ENCODE measurements around the gene ANKUB1. TPM values are rescaled to one million over a fixed set of nuclear protein-coding genes. Genes with fewer than 3 reads are reported as not detected.

Gene ANKUB1
- total and polyA plus RNA-seq, 7 donors: not detected

DNA sequence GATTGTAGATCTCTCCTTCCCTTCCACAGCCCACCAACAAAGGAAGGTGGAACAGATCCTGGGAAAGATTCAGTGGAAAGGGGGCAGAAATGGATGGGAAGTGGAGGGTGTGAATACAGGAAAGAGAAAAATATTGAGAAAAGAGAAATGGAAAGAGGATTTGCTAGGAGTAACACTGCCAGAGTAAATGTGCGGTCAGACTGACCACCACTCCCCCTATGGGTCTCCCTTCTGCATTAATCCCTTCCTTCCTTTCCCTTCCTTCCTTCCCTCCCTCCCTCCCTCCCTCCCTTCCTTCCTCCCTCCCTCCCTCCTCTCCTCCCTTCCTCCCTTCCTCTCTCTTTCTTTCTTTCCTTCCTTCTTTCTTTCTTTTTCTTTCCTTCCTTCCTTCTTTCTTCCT, 28.1 kb downstream of the ANKUB1 start:
- Histone ChIP-seq H3K9me3 (no peaks in the 10 kb centered on the region), H3K4me1 (no peaks in the 10 kb centered on the region), H3K27ac (no peak overlapping the region), H3K4me3 (no peak overlapping the region), H3K27me3 (peaks cover 0 to 10% (median 0%) of the 10 kb centered on the region in 3 donors), H3K36me3 (no peaks in the 10 kb centered on the region)
- DNase-seq: no peak
- TF ChIP-seq EP300 (IDR thresholded peaks at IDR 0.05) (no peak), POLR2A (IDR thresholded peaks at IDR 0.05) (no peak), POLR2AphosphoS5 (IDR thresholded peaks at IDR 0.05) (no peak)
- TF ChIP-seq, protein P1, sequence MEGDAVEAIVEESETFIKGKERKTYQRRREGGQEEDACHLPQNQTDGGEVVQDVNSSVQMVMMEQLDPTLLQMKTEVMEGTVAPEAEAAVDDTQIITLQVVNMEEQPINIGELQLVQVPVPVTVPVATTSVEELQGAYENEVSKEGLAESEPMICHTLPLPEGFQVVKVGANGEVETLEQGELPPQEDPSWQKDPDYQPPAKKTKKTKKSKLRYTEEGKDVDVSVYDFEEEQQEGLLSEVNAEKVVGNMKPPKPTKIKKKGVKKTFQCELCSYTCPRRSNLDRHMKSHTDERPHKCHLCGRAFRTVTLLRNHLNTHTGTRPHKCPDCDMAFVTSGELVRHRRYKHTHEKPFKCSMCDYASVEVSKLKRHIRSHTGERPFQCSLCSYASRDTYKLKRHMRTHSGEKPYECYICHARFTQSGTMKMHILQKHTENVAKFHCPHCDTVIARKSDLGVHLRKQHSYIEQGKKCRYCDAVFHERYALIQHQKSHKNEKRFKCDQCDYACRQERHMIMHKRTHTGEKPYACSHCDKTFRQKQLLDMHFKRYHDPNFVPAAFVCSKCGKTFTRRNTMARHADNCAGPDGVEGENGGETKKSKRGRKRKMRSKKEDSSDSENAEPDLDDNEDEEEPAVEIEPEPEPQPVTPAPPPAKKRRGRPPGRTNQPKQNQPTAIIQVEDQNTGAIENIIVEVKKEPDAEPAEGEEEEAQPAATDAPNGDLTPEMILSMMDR (IDR thresholded peaks at IDR 0.05): no peak
- intact Hi-C loops (cut with DNase I): loop anchor here (10.0 kb wide), 1 partner anchor 420 kb away; no protein-coding TSS in a partner anchor
- WGBS, 2 donors: 70 to 76% methylated on average over 1 of the region's 1 CpG

DNA sequence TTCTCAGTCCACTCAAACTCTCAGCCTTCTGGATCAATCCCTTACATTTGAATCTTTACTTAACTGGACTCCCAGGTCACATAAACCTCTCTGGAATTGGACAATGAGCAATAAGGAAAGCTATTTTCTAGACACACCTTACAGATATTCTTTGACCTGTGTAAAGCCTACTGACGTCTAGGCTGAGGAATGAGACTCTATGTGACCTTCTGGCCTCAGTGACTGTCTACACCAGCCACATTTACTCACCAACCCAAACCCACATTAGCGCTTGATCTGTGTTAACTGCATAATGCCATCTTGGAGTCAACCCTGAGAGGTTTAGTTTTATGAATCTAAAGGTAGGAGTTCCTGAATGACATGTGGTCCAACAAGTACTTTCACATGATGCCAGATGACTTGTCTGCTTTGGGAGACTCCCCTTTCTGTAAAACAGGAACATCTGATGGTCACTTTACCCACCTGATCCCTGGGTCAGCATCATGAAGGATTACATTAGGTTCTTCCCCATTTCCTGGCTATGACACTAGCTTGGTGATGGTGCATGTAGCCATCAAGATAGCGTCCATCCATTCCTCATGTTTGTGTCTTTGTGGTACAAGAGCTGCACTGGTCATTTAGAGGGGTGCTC, 28.7 kb downstream of the ANKUB1 start:
- no peak for DNase-seq
- Histone ChIP-seq H3K27me3 (peaks cover 0 to 10% (median 0%) of the 10 kb centered on the region in 3 donors), H3K36me3 (no peaks in the 10 kb centered on the region), H3K27ac (no peak overlapping the region), H3K9me3 (no peaks in the 10 kb centered on the region), H3K4me3 (no peak overlapping the region), H3K4me1 (no peaks in the 10 kb centered on the region)
- 52 to 78% methylated on average over 3 of the region's 3 CpGs for WGBS, 2 donors
- TF ChIP-seq POLR2A (IDR thresholded peaks at IDR 0.05): no peak
- TF ChIP-seq, protein P1 (IDR thresholded peaks at IDR 0.05): no peak
- TF ChIP-seq EP300 (IDR thresholded peaks at IDR 0.05): no peak
- no peak for TF ChIP-seq POLR2AphosphoS5 (IDR thresholded peaks at IDR 0.05)
- intact Hi-C loops (cut with DNase I): loop anchor here (10.0 kb wide), 1 partner anchor 421 kb away; no protein-coding TSS in a partner anchor

DNA sequence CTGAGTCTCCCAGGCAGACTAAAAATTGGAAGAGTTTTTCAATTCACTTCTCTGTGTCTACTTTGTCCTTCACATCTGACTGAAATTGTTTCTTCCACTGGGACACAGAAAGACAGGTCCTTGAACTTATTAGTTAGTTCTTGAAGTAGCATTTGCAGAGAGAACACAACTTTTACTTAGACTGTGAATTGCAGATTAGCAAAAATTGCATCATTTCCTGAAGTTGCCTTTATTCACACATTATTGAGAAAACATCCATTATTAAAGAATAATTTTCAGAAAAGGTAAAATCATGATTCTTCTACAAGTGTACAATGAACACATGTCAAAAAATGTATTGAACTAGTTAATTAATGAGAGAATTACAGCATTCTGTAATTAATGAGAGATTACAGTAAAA, 38.6 kb downstream of the ANKUB1 start:
- Histone ChIP-seq H3K9me3 (no peaks in the 10 kb centered on the region), H3K4me3 (no peak overlapping the region), H3K4me1 (peaks cover 0 to 17% (median 11%) of the 10 kb centered on the region in 4 donors), H3K36me3 (peaks cover 0 to 16% (median 6%) of the 10 kb centered on the region in 4 donors), H3K27me3 (no peaks in the 10 kb centered on the region), H3K27ac (no peak overlapping the region)
- intact Hi-C loops (cut with DNase I): loop anchor here (5.0 kb wide), 1 partner anchor 59 kb away; the partner anchor contains the start of gene RNF13
- TF ChIP-seq POLR2A (IDR thresholded peaks at IDR 0.05) (no peak), POLR2AphosphoS5 (IDR thresholded peaks at IDR 0.05) (no peak), EP300 (IDR thresholded peaks at IDR 0.05) (no peak)
- no peak for DNase-seq

DNA sequence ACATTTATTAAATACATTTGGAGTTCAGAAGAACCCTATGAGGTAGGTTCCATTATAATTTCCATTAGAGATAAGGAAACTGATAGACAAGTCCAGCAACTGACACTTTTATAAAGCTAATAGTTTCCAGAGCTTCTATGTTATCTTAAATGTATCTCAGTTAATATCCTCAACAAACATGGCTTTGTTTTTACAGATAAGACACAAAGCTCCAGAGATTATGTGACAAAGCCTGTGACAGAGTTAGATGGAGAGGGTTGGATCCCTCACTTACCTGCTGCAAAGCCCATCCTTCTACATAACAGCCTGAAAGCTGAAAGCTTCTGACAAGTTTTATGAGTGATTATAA, 39.6 kb downstream of the ANKUB1 start:
- H3K27ac ChIP-seq: peak overlapping the region; percentile 81 to 89 (median 84)
- TF ChIP-seq, protein P1 (IDR thresholded peaks at IDR 0.05): no peak
- TF ChIP-seq EP300 (IDR thresholded peaks at IDR 0.05) (no peak), POLR2AphosphoS5 (IDR thresholded peaks at IDR 0.05) (no peak), POLR2A (IDR thresholded peaks at IDR 0.05) (no peak)

DNA sequence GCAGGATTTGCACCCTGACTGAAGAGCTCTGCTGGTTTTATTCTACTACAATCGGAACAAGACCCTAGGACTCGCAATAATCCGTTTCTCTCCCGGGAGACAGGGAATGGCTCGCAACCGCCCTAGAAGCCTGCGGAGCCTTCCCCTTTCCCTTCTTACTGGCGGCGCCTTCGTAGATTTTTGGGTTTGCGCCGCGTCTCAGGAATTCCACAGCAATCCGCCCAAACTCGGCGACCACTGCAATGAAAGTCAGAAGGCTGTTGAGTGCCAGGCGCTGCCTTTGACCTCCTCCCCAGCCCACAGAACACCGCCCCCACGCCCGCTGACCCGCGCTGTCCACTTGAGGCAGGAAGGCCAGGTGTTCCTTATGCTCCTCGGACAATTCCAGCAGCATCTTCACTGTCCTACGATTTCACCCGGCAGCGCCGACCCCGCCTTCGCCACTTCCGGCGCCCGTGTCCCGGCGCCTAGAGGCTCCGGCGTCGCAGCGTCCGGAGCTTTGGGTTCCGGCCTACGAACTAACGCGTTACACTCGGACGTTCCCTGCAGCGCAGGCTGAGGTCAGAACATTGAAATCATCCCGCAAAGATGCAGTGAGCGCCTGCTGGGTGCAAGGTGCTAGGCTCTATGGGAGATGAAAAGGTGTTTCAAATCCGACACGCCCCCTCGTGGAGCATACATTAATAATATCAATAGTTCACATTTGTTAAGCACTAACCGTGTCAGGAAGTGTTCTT, 40.1 kb downstream of the ANKUB1 start, which contains the start of gene COMMD2:
Gene COMMD2, minus strand, starts transcription at position 439 of the 737 bp plus-strand sequence. Its CDS starts 45 bp downstream, at position 394.
- peak; percentile 90 for DNase-seq
- TF ChIP-seq POLR2AphosphoS5 (IDR thresholded peaks at IDR 0.05) (peak; percentile 76 to 93 (median 85)), POLR2A (IDR thresholded peaks at IDR 0.05) (peak; percentile 58 to 65), EP300 (IDR thresholded peaks at IDR 0.05) (no peak)
- TF ChIP-seq, protein P1 (IDR thresholded peaks at IDR 0.05): peak in 1 of 4 experiments; percentile 15
- no peaks in the 10 kb centered on the region for H3K27me3 ChIP-seq
- intact Hi-C loops (cut with DNase I): loop anchor here (5.0 kb wide), 1 partner anchor 60 kb away; the partner anchor contains the start of gene RNF13
- H3K4me1 ChIP-seq: peaks cover 0 to 17% (median 11%) of the 10 kb centered on the region in 4 donors
- no peaks in the 10 kb centered on the region for H3K9me3 ChIP-seq
- H3K27ac ChIP-seq: peak within 1 kb of the TSS; percentile 81 to 89 (median 84)
- peak within 1 kb of the TSS; percentile 76 to 85 (median 81) for H3K4me3 ChIP-seq
- WGBS, 2 donors: 0 to 1% methylated on average over 52 of the region's 52 CpGs
- peaks cover 0 to 31% (median 6%) of the 10 kb centered on the region in 4 donors for H3K36me3 ChIP-seq

More for the DNA sequence above, 39.6 kb downstream of the ANKUB1 start:
- no peaks in the 10 kb centered on the region for H3K27me3 ChIP-seq
- H3K9me3 ChIP-seq: no peaks in the 10 kb centered on the region
- peaks cover 0 to 26% (median 6%) of the 10 kb centered on the region in 4 donors for H3K36me3 ChIP-seq
- intact Hi-C loops (cut with DNase I): loop anchor here (5.0 kb wide), 1 partner anchor 60 kb away; the partner anchor contains the start of gene RNF13
- H3K4me1 ChIP-seq: peaks cover 0 to 17% (median 11%) of the 10 kb centered on the region in 4 donors
- no peak for DNase-seq
- H3K4me3 ChIP-seq: peak overlapping the region; percentile 76 to 85 (median 81)
